NT2/D1 (cell line): ENCODE data around the gene SIK2.

Source experiments
- SUZ12 ChIP-seq: IDR thresholded peaks from 2 replicates; pipeline ENCODE4 v1.6.1; 2011; ENCODE audit not compliant: insufficient read length, insufficient read depth; ENCODE audit errors: extremely low read depth
- YY1 ChIP-seq: IDR thresholded peaks from 2 replicates; pipeline ENCODE4 v1.6.1; 2011; ENCODE audit not compliant: insufficient read length, insufficient read depth
- ZNF274 ChIP-seq: IDR thresholded peaks from 2 replicates; pipeline ENCODE4 v1.6.1; 2011; ENCODE audit warnings: mild to moderate bottlenecking, low read depth, low read length

DNA sequence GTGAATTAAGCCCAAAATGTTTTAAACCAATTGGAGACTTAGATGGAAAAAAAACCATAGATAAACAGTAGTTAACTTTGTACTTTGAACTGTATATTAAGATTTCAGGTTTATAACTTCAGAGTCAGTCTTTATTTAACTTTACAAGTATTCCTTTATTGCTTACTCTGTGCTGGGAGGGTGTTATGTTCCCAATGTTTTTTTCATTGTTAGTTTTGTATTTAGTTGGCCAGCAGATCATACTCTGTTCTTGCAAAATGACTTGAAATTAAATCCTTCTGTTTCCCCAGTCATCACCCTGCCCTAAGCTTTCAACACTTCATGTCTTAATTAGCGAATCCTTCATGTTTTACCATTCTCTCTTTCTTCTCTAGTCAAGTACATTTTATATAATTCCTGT lies 25.3 kb downstream of the SIK2 start:
- TF ChIP-seq ZNF274 (no peak), YY1 (no peak), SUZ12 (no peak)
